DMS53 treated with DMSO at 0.1 percent for 48 hours (cell line): Measurements from ENCODE around the gene PGGT1B.

Experiments
- DNase-seq: peaks from one replicate; lab custom pipeline; 2025; ENCODE audit not compliant: unreplicated experiment; lab: John Stamatoyannopoulos, UW

The PGGT1B gene

DNA sequence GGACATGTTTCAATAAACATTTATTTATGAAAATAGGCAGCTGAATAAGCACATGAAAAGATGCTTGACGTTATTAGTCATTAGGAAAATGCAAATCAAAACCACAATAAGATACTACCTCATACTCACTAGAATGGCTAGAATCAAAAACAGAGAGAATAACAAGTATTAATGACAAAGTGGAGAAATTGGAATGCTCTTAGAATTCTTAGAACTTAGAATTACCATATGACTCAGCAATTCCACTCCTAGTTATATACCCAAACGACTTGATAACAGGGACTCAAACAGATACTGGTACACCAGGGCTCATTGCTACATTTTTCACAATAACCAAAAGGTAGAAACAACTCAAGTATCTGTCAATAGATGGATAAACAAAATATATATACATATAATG lies 77.9 kb downstream of the PGGT1B start:
- DNase-seq: no peak

DNA sequence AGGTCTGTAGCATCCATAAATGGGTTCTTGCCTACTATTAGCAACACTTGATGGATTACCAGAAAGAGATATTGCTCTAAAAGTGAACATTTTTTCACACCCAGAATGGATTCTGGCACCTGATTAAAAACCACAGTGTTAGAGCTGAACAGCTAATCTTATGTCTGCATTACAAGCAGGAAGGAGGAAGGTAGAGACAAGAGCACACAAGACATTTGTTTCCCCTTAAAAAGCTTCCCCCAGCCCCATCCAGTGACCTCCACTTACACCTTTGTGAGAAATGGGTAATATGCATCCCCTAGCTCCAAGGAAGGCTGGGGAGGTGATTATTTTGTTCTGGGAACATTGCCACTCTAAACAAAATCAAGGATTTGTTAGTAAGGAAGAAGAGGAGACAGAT lies 80.9 kb downstream of the PGGT1B start:
- no peak for DNase-seq

DNA sequence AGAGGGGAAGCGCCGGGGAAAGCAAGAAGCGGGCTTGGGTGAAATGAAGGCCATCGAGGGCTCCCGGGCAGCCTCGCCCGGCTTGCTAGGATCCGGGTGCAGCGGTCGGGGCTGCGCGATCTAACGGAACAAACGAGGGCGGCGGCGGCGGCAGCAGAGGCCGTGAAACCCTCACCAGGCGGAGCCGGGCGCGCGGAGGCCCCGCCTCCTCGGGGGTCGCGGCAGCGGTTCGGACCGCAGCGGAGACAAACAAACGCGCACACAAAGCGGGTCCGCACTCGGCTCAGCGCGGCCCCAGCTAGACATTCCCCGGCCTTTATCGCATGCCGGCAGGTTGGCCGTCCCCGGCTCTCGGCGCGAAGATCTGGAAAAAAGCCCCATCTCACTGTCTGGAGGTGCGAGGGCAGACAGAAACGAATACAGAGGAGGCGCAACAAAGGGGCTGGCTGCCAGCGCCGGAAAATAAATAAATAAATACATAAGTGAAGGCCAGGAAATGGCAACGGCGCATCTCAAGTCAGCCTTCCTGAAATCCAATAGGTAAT lies 82.4 kb downstream of the PGGT1B start:
- peak; percentile 60 for DNase-seq

DNA sequence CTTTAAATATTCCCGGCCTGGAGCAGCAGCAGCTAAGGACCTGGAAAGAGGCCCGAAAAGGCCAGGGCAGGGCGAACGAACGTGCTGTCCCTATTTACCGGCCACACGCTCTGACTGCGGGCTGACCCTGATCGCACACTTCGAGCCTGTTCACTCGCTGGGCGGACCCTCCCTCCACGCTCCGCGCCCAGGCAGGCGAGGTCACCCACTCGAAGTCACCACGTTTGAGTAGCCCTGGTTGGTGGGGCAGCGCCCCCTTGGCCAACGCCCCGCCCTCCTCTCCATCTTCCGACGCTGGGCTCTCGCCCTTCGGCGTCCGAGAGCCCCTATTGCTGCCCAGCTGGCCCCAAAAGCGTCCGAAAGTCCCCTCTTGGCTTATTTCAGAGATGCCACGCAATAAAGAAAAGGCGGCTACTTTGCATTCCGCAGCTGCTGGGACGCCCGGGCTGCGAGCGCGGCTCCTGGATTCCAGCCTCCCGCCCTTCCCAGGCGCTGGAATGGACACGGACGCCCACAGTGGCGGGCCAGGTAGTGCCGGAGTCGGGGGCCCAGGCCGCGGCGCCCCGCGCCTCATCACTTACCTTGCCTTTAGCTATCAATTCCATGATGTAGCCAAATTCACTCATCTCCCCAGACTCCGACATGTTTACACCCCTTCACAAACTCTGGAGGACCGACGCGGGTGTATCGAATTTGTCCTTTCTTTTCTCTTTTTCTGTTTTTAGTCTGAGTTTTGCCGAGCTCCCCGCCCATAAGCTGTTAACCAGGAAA lies 83.1 kb downstream of the PGGT1B start:
- DNase-seq: no peak

- DNase-seq: peak; percentile 33
Observed at GRCh38 chr5:115179030-115179393, 83.7 kb downstream of the PGGT1B start.

DNA sequence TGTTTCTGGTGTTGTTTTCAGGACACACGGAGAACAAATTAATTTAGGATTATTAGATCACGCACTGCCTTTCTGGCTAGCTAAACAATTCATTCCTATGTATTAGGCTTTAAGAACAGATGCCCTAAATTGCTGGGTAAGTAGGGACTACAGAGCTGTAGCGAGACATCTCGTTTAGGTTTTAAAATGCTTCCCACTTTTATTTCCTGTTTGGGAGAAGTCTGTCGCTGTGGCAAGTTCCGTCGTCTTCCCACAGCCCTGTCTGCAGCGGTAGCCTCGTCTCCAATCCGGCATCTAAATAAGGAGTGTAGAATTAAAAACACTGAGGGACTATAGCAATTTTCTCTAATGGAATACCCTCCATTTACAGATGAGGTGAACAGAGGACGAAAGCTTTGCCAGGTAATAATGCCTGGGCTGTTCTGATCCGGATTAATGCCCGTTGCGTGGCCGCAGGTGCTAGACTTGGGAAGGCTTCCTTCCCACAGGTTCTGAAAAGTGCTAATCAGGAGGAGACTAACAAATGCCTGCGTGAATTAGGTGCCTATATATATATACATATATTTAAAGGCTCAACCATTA lies 91.7 kb downstream of the PGGT1B start:
- peak; percentile 29 for DNase-seq

GRCh38 chr5:115170134-115170928 lies 92.3 kb downstream of the PGGT1B start:
- peak; percentile 62 for DNase-seq

GRCh38 chr5:115169487-115170133 lies 93.1 kb downstream of the PGGT1B start, which contains the start of gene TRIM36:
Gene TRIM36 (minus strand): TSS chr5:115169908. CDS start chr5:115169634, 274 bp downstream.
- DNase-seq: peak; percentile 94

GRCh38 chr5:115168829-115169486 lies 93.7 kb downstream of the PGGT1B start:
- DNase-seq: no peak

- no peak for DNase-seq
Observed at GRCh38 chr5:115166744-115167393, 95.8 kb downstream of the PGGT1B start.

DNA sequence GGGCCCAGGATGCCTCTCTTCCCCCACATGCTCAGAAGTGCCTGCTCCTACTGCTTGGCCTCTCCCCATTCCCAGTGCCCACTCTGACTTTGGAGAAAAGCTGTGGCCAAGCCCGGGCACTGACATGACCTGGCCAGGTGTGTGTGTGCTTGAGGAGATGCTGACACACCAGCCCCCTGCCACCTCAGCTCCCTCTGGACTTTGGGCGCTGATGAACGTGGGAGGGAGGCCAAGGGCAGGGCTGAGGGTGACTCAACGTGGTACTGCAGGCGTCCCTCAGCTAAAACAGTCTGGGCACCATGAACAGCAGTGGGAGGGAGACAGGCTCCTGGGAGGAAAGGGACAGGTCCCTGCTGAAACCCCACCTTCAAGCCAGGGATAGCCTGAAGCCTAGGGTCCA lies 96.9 kb downstream of the PGGT1B start:
- DNase-seq: no peak

DNA sequence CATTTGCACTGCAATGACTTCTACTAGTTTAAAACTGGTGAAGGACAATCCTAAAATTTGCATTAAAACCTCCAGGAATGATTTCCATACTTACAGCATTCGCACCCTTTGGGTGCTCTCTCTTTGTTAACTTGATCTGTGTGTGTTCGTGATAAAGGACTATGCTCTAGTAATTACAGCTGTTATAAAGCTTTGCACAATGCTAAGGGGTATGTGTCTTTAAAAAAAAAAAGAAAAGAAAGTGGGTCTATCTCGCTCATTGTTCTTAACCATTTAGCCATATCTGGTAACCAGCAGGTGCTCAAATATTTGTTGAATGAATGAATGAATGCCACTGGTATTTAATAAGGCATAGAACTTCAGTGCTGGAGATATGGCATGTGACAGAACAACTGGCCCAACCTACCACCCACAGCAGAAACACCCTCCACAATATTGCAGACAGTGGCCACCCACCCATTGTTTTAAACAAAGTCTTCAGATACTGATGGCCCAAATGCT lies 101.7 kb downstream of the PGGT1B start:
- peak; percentile 92 for DNase-seq
